K562 (cell line): ENCODE measurements around the gene TYMP.
A peak's percentile ranks its signal among the peaks of the same experiment; 100 is the strongest.

Source experiments
- CREB3L1 ChIP-seq: fragments of 450-650 bp; IDR thresholded peaks from 2 replicates; pipeline ENCODE4 v1.6.1; 2014; ENCODE audit warnings: low read depth, mild to moderate bottlenecking, moderate library complexity, borderline replicate concordance
- CTCF ChIP-seq, 3 experiments: IDR thresholded peaks in 2 of 3; conservative IDR thresholded peaks in 1 of 3; 2 replicates each; pipeline ENCODE4 v1.5.1; 2011 to 2012; ENCODE audit warnings: low read length in 3 of 3, mild to moderate bottlenecking in 3 of 3, control low read depth in 2 of 3, improper control_type of control experiment in 1 of 3, inconsistent platforms in 1 of 3, low read depth in 1 of 3, mixed read lengths in 1 of 3, moderate library complexity in 1 of 3; ENCODE audit not compliant: insufficient read depth in 2 of 3
- EZH2 ChIP-seq: IDR thresholded peaks from 2 replicates; pipeline ENCODE4 v1.6.1; 2012; ENCODE audit warnings: low read depth, mild to moderate bottlenecking, inconsistent platforms, low read length, borderline replicate concordance
- KHSRP ChIP-seq: fragments of 450-650 bp; IDR thresholded peaks from 2 replicates; pipeline ENCODE4 v1.6.1; 2017
- NFE2L1 ChIP-seq: fragments of 450-650 bp; IDR thresholded peaks from 2 replicates; pipeline ENCODE4 v1.6.1; 2016; ENCODE audit warnings: missing genetic modification characterization, low read depth, mild to moderate bottlenecking, missing compliant biosample characterization, moderate library complexity, borderline replicate concordance
- RUNX1 ChIP-seq: sonication (generic); IDR thresholded peaks from 2 replicates; pipeline ENCODE4 v1.6.1; 2016; ENCODE audit warnings: antibody characterized with exemption, low read depth
- ZNF184 ChIP-seq: sonication (generic); formaldehyde crosslinking; IDR thresholded peaks from 2 replicates; pipeline ENCODE4 v1.5.0; 2020; ENCODE audit warnings: missing genetic modification reagents
- TF ChIP-seq, protein P1 (sequence below), 2 experiments: fragments of 450-650 bp; formaldehyde crosslinking in 1 of 2; IDR thresholded peaks; 2 replicates each; pipeline versions ENCODE4 v1.4.0 to v1.6.1; 2014 to 2020; ENCODE audit warnings: mild to moderate bottlenecking in 2 of 2, borderline replicate concordance in 1 of 2, low read depth in 1 of 2
- TF ChIP-seq, protein P2 (sequence below): fragments of 250-450 bp; sonication (Bioruptor Pico); IDR thresholded peaks from 2 replicates; pipeline ENCODE4 v1.8.0; 2021; ENCODE audit warnings: mild to moderate bottlenecking, moderate library complexity

GRCh38 chr22:50562523-50563412 lies 33.0 kb upstream of the TYMP start, which contains the start of gene SYCE3:
- TF ChIP-seq, protein P1, sequence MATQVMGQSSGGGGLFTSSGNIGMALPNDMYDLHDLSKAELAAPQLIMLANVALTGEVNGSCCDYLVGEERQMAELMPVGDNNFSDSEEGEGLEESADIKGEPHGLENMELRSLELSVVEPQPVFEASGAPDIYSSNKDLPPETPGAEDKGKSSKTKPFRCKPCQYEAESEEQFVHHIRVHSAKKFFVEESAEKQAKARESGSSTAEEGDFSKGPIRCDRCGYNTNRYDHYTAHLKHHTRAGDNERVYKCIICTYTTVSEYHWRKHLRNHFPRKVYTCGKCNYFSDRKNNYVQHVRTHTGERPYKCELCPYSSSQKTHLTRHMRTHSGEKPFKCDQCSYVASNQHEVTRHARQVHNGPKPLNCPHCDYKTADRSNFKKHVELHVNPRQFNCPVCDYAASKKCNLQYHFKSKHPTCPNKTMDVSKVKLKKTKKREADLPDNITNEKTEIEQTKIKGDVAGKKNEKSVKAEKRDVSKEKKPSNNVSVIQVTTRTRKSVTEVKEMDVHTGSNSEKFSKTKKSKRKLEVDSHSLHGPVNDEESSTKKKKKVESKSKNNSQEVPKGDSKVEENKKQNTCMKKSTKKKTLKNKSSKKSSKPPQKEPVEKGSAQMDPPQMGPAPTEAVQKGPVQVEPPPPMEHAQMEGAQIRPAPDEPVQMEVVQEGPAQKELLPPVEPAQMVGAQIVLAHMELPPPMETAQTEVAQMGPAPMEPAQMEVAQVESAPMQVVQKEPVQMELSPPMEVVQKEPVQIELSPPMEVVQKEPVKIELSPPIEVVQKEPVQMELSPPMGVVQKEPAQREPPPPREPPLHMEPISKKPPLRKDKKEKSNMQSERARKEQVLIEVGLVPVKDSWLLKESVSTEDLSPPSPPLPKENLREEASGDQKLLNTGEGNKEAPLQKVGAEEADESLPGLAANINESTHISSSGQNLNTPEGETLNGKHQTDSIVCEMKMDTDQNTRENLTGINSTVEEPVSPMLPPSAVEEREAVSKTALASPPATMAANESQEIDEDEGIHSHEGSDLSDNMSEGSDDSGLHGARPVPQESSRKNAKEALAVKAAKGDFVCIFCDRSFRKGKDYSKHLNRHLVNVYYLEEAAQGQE (IDR thresholded peaks at IDR 0.05; ENCODE audit: borderline replicate concordance) = peak; percentile 35; the same call in 1 of the 2 replicates
- TF ChIP-seq, protein P1 (CRISPR knock-in tag; IDR thresholded peaks at IDR 0.05; ENCODE audit: low read depth) = no peak
- TF ChIP-seq EZH2 = no peak
- TF ChIP-seq NFE2L1 (tag) = no peak
- TF ChIP-seq, protein P2, sequence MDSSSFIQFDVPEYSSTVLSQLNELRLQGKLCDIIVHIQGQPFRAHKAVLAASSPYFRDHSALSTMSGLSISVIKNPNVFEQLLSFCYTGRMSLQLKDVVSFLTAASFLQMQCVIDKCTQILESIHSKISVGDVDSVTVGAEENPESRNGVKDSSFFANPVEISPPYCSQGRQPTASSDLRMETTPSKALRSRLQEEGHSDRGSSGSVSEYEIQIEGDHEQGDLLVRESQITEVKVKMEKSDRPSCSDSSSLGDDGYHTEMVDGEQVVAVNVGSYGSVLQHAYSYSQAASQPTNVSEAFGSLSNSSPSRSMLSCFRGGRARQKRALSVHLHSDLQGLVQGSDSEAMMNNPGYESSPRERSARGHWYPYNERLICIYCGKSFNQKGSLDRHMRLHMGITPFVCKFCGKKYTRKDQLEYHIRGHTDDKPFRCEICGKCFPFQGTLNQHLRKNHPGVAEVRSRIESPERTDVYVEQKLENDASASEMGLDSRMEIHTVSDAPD = no peak
- TF ChIP-seq KHSRP = no peak
- no peak for TF ChIP-seq ZNF184 (CRISPR knock-in tag)
- TF ChIP-seq CTCF (IDR thresholded peaks at IDR 0.05 in 2 of 3, conservative IDR thresholded peaks at IDR 0.05 in 1 of 3; ENCODE audit: insufficient read depth in 2 of 3, low read depth in 1 of 3, low read length in 3 of 3) = peak; percentile 80 to 88 (median 85)
- TF ChIP-seq CREB3L1 = no peak
- TF ChIP-seq RUNX1 = no peak
